NB4 (cell line): ENCODE measurements around the gene CHD6.

Source experiments
- DNase-seq: peaks from one replicate; pipeline ENCODE4 v3.0.0; 2010; ENCODE audit warnings: low read depth
- H3K4me3 ChIP-seq: one replicate; pipeline ENCODE4 v1.5.1; 2011; ENCODE audit warnings: mild to moderate bottlenecking, low read depth, low read length, moderate library complexity
- MYC ChIP-seq: IDR thresholded peaks from 2 replicates; pipeline ENCODE4 v1.6.1; 2011; ENCODE audit warnings: low read depth, low read length
- POLR2A ChIP-seq: IDR thresholded peaks from 2 replicates; pipeline ENCODE4 v1.6.1; 2011; ENCODE audit warnings: mild to moderate bottlenecking; ENCODE audit not compliant: insufficient read length; ENCODE audit errors: extremely low read depth
- TF ChIP-seq, protein P1 (sequence below): IDR thresholded peaks from one replicate; pipeline ENCODE4 v1.5.1; 2012; ENCODE audit warnings: low read depth, low read length
- TF ChIP-seq, protein P2 (sequence below): IDR thresholded peaks from 2 replicates; pipeline ENCODE4 v1.6.1; 2011; ENCODE audit warnings: low read depth, low read length

CHD6 gene

GRCh38 chr20:41366546-41367392, 251.4 kb downstream of the CHD6 start, which contains the start of gene EMILIN3:
Gene EMILIN3 (minus strand): TSS chr20:41366818. CDS start chr20:41366634, 184 bp downstream.
- no peak within 1 kb of the TSS for H3K4me3 ChIP-seq
- TF ChIP-seq MYC = no peak
- TF ChIP-seq, protein P1, sequence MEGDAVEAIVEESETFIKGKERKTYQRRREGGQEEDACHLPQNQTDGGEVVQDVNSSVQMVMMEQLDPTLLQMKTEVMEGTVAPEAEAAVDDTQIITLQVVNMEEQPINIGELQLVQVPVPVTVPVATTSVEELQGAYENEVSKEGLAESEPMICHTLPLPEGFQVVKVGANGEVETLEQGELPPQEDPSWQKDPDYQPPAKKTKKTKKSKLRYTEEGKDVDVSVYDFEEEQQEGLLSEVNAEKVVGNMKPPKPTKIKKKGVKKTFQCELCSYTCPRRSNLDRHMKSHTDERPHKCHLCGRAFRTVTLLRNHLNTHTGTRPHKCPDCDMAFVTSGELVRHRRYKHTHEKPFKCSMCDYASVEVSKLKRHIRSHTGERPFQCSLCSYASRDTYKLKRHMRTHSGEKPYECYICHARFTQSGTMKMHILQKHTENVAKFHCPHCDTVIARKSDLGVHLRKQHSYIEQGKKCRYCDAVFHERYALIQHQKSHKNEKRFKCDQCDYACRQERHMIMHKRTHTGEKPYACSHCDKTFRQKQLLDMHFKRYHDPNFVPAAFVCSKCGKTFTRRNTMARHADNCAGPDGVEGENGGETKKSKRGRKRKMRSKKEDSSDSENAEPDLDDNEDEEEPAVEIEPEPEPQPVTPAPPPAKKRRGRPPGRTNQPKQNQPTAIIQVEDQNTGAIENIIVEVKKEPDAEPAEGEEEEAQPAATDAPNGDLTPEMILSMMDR = no peak
- no peak for TF ChIP-seq POLR2A
- TF ChIP-seq, protein P2, sequence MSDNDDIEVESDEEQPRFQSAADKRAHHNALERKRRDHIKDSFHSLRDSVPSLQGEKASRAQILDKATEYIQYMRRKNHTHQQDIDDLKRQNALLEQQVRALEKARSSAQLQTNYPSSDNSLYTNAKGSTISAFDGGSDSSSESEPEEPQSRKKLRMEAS = no peak
- DNase-seq = no peak

DNA sequence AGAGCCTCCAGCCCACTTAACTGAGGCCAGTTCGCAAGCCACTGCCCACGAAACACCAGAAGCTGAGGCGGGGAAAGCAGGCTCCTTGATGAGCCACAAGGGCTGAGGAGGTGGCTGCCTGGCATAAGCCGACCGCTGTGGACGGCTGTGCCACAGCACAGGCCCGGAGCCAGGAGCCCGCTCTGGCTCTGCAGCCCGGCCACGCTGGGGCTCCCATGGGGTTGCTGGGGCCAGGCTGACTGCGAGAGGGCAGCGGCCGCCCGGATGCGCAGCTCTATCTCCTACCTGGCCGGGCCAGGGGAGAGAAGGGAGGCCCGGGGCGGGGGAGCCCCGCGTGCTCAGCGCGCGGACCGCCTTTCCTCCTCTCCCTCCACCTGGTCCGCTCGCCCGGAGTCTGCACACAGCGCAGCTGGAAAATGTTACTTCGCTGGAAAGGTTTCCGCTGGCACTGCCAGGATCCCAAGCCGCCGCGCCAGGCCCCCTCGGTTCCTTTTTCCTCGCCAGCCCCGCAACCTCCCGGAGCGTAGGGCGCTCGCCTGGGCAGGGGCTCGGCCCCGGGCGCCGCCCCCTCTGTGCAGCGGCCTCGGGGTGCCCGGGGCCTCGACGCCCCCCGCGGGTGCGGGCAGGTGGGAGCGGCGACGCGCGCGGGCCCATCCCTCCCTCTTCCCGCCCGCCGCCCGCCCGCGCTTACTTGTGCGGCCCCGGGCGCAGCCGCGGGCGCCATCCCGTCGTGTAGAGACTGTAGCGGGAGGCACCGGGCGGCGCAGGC, 252.2 kb downstream of the CHD6 start:
- TF ChIP-seq, protein P1 = no peak
- TF ChIP-seq MYC (no peak), POLR2A (no peak)
- TF ChIP-seq, protein P2 = no peak
- DNase-seq = no peak
- H3K4me3 ChIP-seq = no peak overlapping the region

GRCh38 chr20:41364967-41365765, 253.0 kb downstream of the CHD6 start:
- TF ChIP-seq, protein P1 = no peak
- TF ChIP-seq POLR2A (no peak), MYC (no peak)
- TF ChIP-seq, protein P2 = no peak
- H3K4me3 ChIP-seq = no peak overlapping the region

GRCh38 chr20:41364236-41364855, 253.8 kb downstream of the CHD6 start:
- no peak for DNase-seq
- TF ChIP-seq MYC (no peak), POLR2A (no peak)
- TF ChIP-seq, protein P1 = no peak
- TF ChIP-seq, protein P2 = no peak
- H3K4me3 ChIP-seq = no peak overlapping the region

More at GRCh38 chr20:41364967-41365765, 253.0 kb downstream of the CHD6 start:
- DNase-seq = no peak

- no peak for TF ChIP-seq POLR2A
- TF ChIP-seq MYC = no peak
- TF ChIP-seq, protein P1 = no peak
- TF ChIP-seq, protein P2 = no peak
- no peak overlapping the region for H3K4me3 ChIP-seq
- DNase-seq = no peak
These were observed 254.6 kb downstream of the CHD6 start for GRCh38 chr20:41363601-41364000.
